Stimulated activated CD8-positive, alpha-beta memory T cell treated with anti-CD3 and anti-CD28 coated beads, Interleukin-2, amount 100 ng/mL, for 48 hours (primary cell): Measurements from ENCODE around the gene SPATA24.
"Not testable (repeated sequence)": the region's sequence is repeated elsewhere in the genome, so short reads cannot be mapped to it uniquely, and the experiment has no call there.

ENCODE experiments used
- DNase-seq, 2 donors: peaks; one replicate each; pipeline ENCODE4 v3.0.0-alpha.2; 2020; ENCODE audit warnings: low read depth in 2 of 2

SPATA24 gene

GRCh38 chr5:139394654-139395566, 9.0 kb downstream of the SPATA24 start, which contains the start of gene PROB1:
PROB1 (minus strand) TSS chr5:139395104; CDS start chr5:139395081, 23 bp downstream.
- DNase-seq = no peak

DNA sequence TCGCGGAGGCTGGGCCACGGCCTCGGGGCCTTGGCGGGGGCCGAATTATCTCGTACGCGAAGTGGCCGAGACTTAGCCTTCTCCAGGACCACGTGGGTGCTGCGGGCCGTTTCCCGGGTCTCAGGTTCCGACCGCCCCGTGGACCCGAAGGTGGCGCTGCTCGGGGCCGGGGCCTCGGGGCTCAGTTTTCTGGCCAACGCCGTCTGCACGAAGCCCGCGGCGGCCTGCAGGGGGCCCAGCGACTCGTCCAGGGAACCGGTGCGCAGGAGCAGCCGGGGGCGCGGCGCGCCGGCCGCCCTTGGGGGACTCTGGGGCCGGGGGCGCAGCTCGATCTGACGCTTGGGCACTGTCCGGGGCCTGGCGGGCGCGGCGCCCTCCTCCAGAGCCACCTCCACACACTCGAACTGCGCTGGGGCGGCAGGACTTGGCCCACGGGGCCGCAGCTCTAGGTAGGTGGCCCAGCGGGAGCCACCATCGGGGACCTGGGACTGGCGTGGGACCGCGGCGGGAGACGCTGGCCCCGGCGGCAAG, 9.7 kb downstream of the SPATA24 start:
- DNase-seq = peak in 1 of 2 donors; percentile 62

GRCh38 chr5:139393497-139394122, 10.3 kb downstream of the SPATA24 start:
- DNase-seq = no peak

DNA sequence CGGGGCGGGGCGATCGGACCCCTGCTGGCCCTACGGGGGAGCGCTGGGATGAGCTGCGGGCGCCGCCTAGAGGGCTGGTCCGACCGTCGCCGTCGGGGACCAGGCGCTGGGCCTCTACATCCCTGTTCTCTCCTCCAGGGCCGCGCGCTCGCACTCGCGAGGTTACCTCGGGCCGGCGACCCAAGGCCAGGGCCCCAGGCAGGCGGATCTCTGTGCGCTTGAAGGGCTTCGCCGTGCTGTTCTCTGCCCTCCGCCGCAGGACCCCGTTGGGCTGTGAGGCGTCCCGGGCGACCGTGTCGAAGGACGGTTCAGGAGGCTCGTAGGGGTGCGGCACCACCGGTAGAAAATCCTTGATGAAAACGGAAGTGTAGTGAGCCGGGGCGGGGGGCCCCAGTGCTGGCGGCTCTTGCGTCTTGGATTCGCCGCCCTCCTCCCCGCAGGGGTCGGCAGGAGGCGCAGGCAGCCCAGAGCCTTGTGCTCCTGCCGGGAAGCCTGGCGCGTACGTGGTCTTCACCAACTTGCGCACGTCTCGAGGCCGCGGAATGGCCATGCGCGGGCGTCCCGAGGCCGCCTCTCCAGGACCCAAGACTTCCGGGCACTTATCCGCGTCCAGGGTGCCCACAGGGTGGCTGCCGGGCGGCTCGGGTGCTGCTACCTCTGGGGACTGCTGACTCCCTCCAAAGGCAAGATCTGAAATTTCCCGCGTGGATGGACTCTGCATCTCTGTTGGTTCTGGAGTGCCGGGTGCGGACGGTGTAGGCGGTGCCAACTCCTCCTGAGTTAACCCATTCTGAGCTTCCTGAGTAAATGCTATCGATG, 11.0 kb downstream of the SPATA24 start:
- peak; percentile 85 to 86 for DNase-seq

DNA sequence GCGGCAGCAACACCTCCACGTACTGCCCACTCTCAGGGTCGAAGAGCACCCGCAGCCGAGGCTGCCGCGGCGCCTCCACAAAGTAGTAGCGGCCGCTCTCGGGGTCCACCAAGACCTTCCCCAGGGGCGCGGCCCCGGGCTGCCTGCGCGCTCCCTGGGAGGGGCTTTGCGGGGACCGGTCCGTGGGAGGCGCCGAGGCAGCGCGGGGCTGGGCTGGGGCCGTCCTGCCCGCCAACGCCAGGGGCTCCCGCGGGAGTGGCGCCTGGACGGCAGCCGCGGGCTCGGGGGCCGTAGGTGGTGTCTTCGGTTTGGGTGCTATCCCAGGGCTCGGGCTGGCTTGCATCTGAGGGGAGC, 11.6 kb downstream of the SPATA24 start:
- DNase-seq = no peak

GRCh38 chr5:139391570-139392323, 12.1 kb downstream of the SPATA24 start:
- no peak for DNase-seq

GRCh38 chr5:139390639-139391569, 13.0 kb downstream of the SPATA24 start:
- DNase-seq = no peak

- DNase-seq = peak; percentile 60 to 63
Observed at GRCh38 chr5:139389701-139390638, 13.9 kb downstream of the SPATA24 start, which contains the start of gene MZB1. MZB1 (minus strand) TSS chr5:139389913; CDS start chr5:139389856, 57 bp downstream.

DNA sequence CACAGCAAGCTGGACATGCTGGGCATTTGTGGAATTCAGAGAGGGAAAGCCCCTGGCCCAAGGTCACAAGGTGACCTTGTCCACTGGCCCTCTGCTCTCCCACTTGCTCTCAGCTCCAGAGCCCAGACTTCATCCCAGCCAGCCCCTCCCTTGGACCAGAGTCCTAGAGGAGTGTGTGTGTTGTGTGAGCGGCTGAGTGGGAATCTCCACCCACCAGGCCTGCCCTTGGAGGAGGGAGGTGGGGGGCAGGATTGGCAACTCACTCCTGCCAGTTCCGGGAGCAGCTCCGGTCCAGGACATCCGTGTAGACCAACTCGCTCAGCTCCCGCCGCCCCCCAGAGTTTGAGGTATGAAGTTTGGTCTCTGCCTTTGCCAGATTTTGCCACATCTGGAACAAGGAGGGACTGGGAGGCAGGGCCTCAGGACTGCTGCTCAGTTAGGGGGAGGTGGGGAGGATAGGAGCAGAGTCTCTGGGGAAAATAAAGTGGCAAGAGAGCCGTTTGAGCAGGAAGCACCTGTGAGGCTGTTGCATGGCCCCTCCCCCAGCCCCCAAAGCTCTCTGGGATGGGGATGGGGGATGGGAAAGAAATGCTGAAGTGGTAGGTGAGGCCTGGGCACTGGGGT, 15.6 kb downstream of the SPATA24 start:
- no peak for DNase-seq

- DNase-seq = no peak
Observed at GRCh38 chr5:139387611-139388197, 16.2 kb downstream of the SPATA24 start.

DNA sequence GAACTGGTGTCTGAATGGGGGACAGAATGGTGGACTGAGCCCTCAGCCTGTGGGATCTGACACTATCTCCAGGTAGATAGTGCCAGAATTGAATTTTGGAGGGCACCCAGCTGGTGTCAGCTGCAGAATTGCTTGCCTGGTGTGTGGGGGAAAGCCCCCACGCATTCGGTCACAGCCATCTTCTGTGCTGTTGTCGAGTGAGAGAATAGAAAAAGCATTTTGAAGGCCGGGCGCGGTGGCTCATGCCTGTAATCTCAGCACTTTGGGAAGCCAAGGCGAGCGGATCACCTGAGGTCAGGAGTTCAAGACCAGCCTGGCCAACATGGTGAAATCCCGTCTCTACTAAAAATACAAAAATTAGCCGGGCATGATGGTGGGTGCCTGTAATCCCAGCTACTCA, 16.9 kb downstream of the SPATA24 start:
- DNase-seq = not testable (repeated sequence)

DNA sequence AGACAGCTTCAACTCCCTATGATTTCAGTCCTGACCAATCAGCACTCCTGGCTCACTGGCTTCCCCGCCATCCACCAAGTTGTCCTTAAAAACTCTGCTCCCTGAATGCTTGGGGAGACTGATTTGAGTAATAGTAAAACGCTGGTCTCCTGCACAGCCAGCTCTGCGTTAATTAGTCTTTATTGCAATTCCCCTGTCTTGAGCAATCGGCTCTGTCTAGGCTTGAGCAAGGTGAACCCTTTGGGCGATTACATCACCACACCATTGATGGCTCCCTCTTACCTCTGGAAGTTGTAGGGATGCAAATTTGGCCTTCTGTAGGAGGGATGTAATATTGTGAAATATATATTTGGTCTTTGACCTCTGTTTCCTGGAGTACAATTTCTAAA, 17.8 kb downstream of the SPATA24 start:
- DNase-seq = no peak

GRCh38 chr5:139385061-139386049, 18.5 kb downstream of the SPATA24 start:
- peak in 1 of 2 donors; percentile 26 for DNase-seq

- DNase-seq = no peak
Observed at GRCh38 chr5:139384591-139385051, 19.3 kb downstream of the SPATA24 start.

GRCh38 chr5:139383993-139384590, 19.8 kb downstream of the SPATA24 start:
- DNase-seq = no peak
